ENCODE data around the gene MT1A.
"Not testable (repeated sequence)": the region's sequence is repeated elsewhere in the genome, so short reads cannot be mapped to it uniquely, and the experiment has no call there.

Gene MT1A

GRCh38 chr16:56658327-56658875 is 19.9 kb downstream of the MT1A start:
- no peak for DNase-seq

GRCh38 chr16:56662357-56663354 is 24.2 kb downstream of the MT1A start:
- peak; percentile 41 for DNase-seq

GRCh38 chr16:56664506-56664905 is 26.0 kb downstream of the MT1A start:
- no peak for DNase-seq

GRCh38 chr16:56665286-56666261 is 27.1 kb downstream of the MT1A start:
- not testable (repeated sequence) for DNase-seq

GRCh38 chr16:56667581-56668571 is 29.4 kb downstream of the MT1A start, which contains the start of gene MT1G:
MT1G (minus strand) TSS chr16:56668065; CDS start chr16:56667993, 72 bp downstream.
- peak; percentile 50 for DNase-seq

- DNase-seq, result peak; percentile 36
Observed at GRCh38 chr16:56669005-56669839, 30.8 kb downstream of the MT1A start, which contains the start of gene MT1H. MT1H (plus strand) TSS chr16:56669814; CDS start chr16:56669885, 71 bp downstream.

- DNase-seq, result no peak
Observed at GRCh38 chr16:56669840-56670619, 31.6 kb downstream of the MT1A start.

- no peak for DNase-seq
Observed at GRCh38 chr16:56670620-56670934, 32.1 kb downstream of the MT1A start.

GRCh38 chr16:56671691-56672090 is 33.2 kb downstream of the MT1A start:
- not testable (repeated sequence) for DNase-seq

GRCh38 chr16:56672171-56672570 is 33.7 kb downstream of the MT1A start:
- DNase-seq, result not testable (repeated sequence)

GRCh38 chr16:56672761-56673536 is 34.5 kb downstream of the MT1A start:
- no peak for DNase-seq

- DNase-seq, result peak; percentile 37
Observed at GRCh38 chr16:56673921-56674320, 35.5 kb downstream of the MT1A start.

GRCh38 chr16:56674570-56674969 is 36.1 kb downstream of the MT1A start:
- DNase-seq, result not testable (repeated sequence)

- peak; percentile 47 for DNase-seq
Observed at GRCh38 chr16:56675685-56676210, 37.3 kb downstream of the MT1A start.

- no peak for DNase-seq
Observed at GRCh38 chr16:56677474-56677873, 39.0 kb downstream of the MT1A start.

GRCh38 chr16:56679078-56679730 is 40.7 kb downstream of the MT1A start:
- DNase-seq, result no peak

GRCh38 chr16:56679818-56680217 is 41.4 kb downstream of the MT1A start:
- peak; percentile 50 for DNase-seq

All from stimulated activated CD4-positive, alpha-beta T cell treated with anti-CD3 and anti-CD28 coated beads, Interleukin-1b, Interleukin-23, amount 100 ng/mL, for 48 hours (primary cell).